Stimulated activated naive CD8-positive, alpha-beta T cell treated with anti-CD3 and anti-CD28 coated beads, Interleukin-15, Interleukin-2, amounts not matched to agents 100 U/mL and 50 U/mL, for 24 hours (primary cell): ENCODE results near the gene SMARCD1.

ENCODE experiments used
- ATAC-seq: fragments of 150-1000 bp; cut with Tn5 transposase; one replicate; pipeline ENCODE4 v1.10.0; 2021
- DNase-seq: peaks from one replicate; pipeline ENCODE4 v3.0.0; 2021

SMARCD1 gene

DNA sequence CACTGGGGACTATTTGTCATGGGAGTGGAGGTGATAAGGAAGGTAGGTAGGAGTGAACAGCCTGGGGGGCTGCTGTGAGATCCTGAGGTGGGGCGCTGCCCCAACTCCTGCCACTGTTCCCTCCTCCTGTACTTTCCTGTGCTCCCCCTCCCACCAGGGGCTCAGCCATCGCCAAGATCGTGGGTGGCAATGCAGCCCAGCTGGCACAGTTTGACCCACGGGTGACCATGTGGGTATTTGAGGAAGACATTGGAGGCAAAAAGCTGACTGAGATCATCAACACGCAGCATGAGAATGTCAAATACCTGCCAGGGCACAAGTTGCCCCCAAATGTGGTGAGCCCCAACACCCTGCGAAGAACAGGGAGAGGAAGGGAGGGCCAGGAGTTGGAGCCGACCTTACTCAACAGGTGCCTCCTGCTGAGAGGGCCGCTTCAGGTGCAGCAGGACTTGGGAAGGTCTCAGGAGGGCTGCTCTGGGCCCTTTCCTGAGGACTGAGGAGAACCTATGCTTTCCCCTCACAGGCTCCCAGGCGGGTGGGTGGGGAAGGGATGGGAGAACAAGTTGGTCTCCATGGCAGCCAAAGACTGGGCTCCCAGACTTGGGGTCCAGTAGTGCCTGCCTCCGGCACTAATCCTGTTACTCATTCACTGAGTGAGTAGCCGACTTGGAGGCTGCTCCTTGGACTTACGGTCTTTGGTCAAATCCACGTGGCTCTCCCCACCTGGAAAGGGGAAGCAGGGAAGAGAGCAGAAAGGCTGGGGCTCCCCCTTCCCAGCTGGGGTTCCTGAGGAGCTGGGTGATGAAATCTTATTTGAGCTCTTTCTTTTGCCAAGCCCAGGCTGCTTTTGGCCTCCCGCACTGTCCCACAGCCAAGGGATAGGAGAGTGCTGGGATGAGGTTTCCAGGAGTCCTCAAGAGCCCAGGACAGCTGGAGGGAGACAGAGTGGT is 19.6 kb downstream of the SMARCD1 start:
- DNase-seq (no peak), ATAC-seq (no peak)

- no peak for ATAC-seq
- DNase-seq, result no peak
These were observed 20.8 kb downstream of the SMARCD1 start for GRCh38 chr12:50105913-50106450.

GRCh38 chr12:50106907-50107306 is 21.8 kb downstream of the SMARCD1 start:
- ATAC-seq, result no peak
- DNase-seq, result no peak

DNA sequence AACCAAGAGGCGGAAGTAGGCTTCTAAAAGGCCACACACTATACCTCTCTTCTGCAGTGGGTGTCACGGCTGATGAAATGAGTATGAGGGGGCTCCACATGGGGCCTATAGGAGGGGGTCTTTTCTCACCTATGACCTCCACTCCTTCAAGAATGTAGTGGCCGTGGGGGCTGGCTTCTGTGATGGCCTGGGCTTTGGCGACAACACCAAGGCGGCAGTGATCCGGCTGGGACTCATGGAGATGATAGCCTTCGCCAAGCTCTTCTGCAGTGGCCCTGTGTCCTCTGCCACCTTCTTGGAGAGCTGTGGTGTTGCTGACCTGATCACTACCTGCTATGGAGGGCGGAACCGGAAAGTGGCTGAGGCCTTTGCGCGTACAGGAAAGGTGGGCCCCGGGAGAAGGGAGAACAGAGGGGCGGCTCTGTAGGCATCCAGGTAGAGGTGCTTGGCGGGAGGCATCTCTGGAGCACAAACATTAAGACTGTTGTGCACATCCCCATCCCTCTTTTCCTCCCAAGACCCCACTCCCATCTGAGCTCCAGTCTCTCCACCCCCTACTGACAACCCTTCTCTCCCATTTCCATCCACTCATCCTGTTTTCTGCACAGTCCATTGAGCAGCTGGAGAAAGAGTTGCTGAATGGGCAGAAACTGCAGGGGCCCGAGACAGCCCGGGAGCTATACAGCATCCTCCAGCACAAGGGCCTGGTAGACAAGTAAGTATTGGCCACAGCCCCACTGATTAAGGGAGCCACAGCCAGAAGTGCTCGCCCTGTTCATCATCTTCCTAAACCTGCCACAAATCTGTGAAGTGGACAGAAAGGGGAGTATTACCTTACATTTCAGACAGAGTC is 22.5 kb downstream of the SMARCD1 start:
- no peak for DNase-seq
- ATAC-seq, result no peak

- no peak for DNase-seq
- ATAC-seq, result no peak
These were observed 24.2 kb downstream of the SMARCD1 start for GRCh38 chr12:50109319-50109718.

DNA sequence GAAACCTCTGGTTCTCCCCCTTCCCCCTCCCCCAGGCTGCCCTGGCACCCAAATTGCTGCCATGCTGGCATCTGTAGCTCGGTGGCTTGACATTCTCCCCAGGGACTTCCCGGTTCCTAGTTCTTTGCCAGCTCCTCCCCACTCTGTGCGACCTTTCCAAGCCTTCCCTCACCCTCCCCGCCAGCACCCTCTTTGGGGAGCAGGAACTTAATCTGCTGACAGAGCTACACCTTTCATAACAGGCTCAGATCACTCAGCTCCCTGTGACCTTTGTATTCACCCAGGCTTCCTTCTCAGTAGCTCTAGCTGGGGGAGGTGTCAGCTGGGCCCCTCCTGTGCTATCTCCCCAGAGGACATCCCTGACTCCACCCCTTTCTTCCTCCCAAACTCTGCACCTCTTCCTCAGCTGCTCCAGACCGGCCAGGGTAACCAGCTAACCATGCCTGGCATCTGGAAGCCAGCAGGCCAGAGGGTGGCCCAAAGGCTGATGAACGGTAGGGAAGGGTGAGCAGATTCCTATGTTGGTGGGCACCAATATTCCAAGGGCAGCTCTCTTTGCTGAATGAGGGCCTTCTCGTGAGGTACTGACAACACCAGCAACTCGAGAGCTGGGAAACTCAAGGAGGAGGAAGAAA is 25.1 kb downstream of the SMARCD1 start:
- ATAC-seq, result peak; percentile 1
- peak; percentile 53 for DNase-seq

GRCh38 chr12:50110762-50111351 is 25.7 kb downstream of the SMARCD1 start:
- no peak for ATAC-seq
- peak; percentile 32 for DNase-seq

DNA sequence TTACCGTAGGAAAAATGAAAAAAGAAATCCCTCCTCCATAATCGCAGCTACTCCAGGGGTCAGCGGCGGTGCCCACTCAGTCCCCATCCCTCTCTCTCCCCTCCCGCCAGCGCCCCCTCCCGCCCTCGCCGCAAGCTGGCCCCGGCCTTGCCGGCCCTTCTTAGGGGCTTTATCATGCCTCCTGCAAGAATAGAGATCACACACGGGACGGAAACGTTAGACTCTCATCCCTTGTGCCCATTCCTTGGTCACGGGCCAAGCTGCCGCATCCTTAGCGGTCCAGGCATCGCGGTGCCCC is 26.2 kb downstream of the SMARCD1 start:
- DNase-seq (no peak), ATAC-seq (no peak)

GRCh38 chr12:50111693-50112455 is 26.7 kb downstream of the SMARCD1 start, which contains the start of gene COX14:
Gene COX14 (plus strand): TSS chr12:50112236. CDS start chr12:50120044, 7,808 bp downstream.
- peak; percentile 90 for ATAC-seq

DNA sequence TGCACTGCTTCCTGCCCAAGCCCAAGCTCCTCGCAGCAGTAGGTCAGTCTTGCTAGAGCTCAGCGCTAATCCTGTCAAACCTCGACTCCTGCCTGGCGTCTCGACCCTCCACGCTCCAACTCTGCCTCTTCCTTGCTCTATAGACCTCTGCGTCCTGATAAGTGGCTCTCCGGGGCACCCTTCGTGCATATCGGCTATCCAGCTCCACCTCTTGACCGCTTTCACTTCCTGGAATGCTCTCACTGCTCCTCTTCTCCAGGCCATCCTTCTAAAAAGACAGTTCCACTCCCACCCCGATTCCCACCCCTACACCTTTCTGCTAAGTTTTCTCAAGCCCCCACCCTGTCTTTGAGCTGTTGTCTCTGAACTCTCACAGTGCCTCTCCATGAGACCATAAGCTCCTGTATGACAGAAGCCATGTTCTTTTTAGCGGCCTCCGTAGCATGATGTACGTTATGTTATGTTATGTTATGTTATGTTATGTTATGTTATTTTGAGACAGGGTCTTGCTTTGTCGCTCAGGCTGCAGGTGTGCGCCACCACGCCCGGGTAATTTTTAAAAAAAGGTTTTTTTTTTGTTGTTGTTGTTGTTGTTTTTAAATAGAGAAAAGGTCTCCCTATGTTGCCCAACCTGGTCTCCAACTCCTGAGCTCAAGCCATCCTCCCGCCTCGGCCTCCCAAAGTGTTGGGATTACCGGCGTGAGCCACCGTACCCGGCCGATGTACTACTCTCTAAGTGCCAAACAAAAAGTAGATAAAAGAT is 27.5 kb downstream of the SMARCD1 start:
- no peak for ATAC-seq
- DNase-seq, result no peak

More at GRCh38 chr12:50111693-50112455, 26.7 kb downstream of the SMARCD1 start, which contains the start of gene COX14:
- DNase-seq, result peak; percentile 99

DNA sequence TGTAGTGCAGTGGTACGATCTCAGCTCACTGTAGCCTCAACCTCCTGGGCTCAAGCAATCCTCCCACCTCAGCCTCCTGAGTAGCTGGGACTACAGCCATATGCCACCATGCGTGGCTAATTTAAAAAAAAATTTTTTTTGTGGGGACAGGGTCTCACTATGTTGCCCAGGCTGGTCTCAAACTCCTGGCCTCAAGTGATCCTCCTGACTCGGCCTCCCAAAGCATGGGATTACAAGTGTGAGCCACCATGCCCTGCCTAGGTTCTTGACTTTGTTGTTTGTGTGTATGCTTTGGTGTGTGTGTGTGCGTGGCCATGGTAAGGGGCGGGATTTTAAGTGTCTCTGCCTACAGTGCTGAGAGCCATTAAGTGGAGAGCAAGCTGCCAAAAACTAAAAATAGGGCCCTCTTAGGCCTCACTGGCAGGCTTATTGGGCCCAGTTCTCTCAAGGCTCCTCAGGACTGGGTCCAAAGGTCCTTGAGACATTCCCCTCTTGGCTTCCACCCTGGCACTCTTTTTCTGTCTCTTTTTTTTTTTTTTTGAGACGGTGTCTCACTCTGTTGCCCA is 32.0 kb downstream of the SMARCD1 start:
- ATAC-seq (no peak), DNase-seq (no peak)

GRCh38 chr12:50119387-50119786 is 34.2 kb downstream of the SMARCD1 start:
- DNase-seq (no peak), ATAC-seq (no peak)

DNA sequence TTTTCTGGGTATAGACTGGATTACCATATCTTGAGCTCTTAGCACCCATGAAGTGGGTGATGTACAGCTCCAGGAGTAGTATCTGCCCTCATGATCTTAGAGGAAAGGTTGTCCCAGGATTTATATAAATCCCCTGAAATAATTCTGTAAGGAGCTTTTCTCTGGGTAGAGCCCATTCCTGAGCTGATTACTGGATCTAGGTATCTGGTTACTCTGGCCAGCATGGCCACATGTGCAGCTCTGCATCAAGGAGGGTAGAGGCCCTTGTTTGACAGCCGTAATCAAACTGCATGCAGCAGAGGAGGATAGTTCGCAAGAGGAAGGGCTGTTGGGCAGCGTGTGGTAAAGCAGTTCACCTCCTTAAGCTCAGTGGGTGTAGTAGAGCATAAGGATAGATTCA is 35.4 kb downstream of the SMARCD1 start:
- DNase-seq (no peak), ATAC-seq (no peak)

DNA sequence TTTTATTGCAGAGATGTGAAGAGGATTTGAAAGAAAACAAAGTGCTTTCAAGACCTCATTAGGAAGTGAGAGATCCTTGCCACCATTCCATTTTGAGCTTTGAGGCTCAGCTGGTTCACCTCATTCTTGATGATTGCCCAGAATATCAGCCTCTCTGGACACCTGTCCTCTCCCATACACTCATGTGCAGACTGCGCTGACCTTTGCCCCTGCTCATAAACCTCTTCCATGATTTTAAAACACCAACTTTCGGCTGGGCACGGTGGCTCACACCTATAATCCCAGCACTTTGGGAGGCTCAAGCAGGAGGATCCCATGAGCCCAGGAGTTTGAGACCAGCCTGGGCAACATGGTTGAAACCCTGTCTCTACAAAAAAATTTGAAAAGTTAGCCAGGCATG is 35.8 kb downstream of the SMARCD1 start:
- DNase-seq (no peak), ATAC-seq (no peak)

DNA sequence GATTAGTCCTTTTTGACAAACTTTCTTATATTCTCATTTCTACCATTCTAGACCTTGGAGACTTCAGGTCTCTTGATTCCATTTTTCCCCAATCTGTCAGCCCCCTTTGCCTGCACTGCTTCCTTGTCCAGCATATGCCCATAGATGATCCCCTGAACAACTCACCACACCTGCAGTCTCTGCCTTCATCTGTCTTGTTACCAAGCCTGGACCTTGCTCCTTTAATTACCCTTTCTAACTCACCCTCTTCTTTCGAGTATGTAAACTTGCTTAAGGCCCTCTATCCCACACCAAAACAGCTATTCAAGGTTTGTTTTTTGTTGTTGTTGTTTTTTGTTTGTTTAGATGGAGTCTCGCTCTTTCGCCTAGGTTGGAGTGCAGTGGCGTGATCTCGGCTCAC is 36.5 kb downstream of the SMARCD1 start:
- ATAC-seq (no peak), DNase-seq (no peak)

- no peak for ATAC-seq
- DNase-seq, result no peak
These were observed 38.1 kb downstream of the SMARCD1 start for GRCh38 chr12:50123203-50123602.

DNA sequence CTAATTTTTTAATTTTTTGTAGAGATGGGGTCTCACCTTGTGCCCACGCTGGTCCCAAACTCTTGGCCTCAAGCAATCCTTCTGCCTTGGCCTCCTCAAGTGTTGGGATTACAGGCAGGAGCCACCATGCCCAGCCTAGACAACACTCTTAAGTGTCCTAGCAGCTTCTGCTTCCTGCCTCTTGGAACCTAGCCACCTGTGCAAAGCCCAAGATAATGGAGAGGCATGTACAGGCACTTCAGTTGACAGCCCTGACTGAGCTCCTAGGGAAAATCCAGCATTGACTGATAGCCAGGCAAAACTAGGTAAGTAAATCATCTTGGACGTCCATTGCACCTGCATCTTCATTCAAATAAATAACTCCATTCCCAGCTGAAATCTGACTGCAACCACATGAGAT is 42.4 kb downstream of the SMARCD1 start:
- no peak for DNase-seq
- no peak for ATAC-seq

DNA sequence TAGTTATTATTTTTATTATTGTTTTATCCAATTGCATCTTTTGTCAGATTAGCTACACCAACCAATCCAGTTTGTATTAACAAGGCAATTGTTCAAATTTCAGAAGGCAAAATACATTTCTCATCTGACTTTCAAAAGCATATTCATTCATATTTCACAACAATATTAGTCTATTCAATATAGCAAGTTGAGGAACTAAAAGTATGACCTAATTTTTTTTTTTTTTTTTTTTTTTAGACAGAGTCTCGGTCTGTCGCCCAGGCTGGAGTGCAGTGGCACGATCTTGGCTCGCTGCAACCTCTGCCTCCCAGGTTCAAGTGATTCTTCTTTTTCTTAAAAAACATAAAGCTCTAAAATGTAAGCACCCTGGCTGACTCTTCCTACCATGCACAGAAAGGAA is 44.1 kb downstream of the SMARCD1 start:
- ATAC-seq (no peak), DNase-seq (no peak)

DNA sequence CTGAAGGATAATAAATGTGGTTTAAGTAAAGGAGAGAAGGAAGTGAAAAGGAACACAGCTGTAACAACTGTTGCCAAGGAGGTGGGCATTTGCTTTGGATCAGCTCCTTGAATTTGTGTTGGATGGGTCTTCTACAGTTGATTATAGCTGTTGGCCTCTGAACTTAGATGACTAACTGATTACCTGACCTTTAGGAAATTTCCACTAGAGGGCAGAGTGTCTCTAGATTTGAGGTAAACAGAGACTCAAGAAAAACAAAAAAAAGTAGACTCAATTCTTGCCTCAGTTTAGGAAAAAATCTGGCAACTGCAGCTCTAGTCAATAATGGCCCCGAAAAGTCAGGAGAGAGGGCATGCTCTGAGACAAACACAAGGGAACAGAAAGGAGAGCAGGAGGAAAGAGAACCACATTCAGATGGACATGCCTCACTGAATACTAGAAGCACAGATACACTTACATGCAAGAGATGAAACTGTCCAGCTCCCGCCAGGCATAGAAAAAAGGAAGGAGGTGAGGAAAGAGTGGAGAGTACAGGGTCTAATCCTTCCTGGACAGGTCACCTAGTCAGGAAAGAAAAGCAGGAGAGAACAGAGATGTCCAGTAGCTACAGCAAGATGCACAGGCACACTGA is 47.5 kb downstream of the SMARCD1 start:
- ATAC-seq (no peak), DNase-seq (no peak)

DNA sequence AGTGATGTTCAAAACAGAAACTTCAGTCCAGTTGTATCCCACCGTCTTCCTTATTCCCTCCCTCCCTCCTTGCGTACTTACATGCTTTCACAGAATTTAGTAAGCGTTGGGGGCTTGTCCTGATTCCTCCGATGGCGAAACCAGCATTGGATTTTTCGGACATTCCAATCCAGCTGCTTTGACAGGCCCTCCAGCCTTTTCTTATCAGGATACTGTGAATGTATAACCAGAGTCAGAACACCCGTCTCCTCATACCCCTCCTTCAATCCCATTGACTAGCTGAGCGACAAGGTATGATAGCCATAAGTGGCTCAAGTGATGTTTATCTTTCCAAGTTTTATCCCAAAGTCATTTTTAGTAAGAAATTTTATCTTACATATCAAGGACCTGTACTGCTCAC is 57.9 kb downstream of the SMARCD1 start:
- ATAC-seq, result no peak
- no peak for DNase-seq
